BLaER1 (cell line): Measurements from ENCODE around the gene NCKAP5L.

Experiments used
- H3K27ac ChIP-seq: shearing (Covaris generic); formaldehyde crosslinking; 2 replicates; pipeline ENCODE4 v1.8.1; 2022
- H3K27me3 ChIP-seq: shearing (Covaris generic); formaldehyde crosslinking; 2 replicates; pipeline ENCODE4 v1.8.1; 2022
- H3K36me3 ChIP-seq: shearing (Covaris generic); formaldehyde crosslinking; 2 replicates; pipeline ENCODE4 v1.8.1; 2022
- H3K4me1 ChIP-seq: shearing (Covaris generic); formaldehyde crosslinking; 2 replicates; pipeline ENCODE4 v1.8.1; 2022
- H3K4me2 ChIP-seq: shearing (Covaris generic); formaldehyde crosslinking; 2 replicates; pipeline ENCODE4 v1.8.1; 2022
- H3K4me3 ChIP-seq: shearing (Covaris generic); formaldehyde crosslinking; 2 replicates; pipeline ENCODE4 v1.8.1; 2022
- H3K9ac ChIP-seq: shearing (Covaris generic); formaldehyde crosslinking; 2 replicates; pipeline ENCODE4 v1.8.1; 2022
- H3K9me3 ChIP-seq: shearing (Covaris generic); formaldehyde crosslinking; 2 replicates; pipeline ENCODE4 v1.8.1; 2022
- H4K20me1 ChIP-seq: shearing (Covaris generic); formaldehyde crosslinking; 2 replicates; pipeline ENCODE4 v1.8.1; 2022
- Cebpa-rat ChIP-seq: shearing (Covaris generic); IDR thresholded peaks from 2 replicates; pipeline ENCODE4 v1.8.1; 2022

The NCKAP5L gene

GRCh38 chr12:49803693-49804450, 24.3 kb downstream of the NCKAP5L start:
- H3K9ac ChIP-seq: no peak overlapping the region
- no peak overlapping the region for H3K4me3 ChIP-seq
- H3K9me3 ChIP-seq: no peaks in the 10 kb centered on the region
- TF ChIP-seq Cebpa-rat: no peak
- peaks cover 73% of the 10 kb centered on the region for H3K36me3 ChIP-seq
- H4K20me1 ChIP-seq: peaks cover 28% of the 10 kb centered on the region; the same call in 1 of the 2 replicates
- H3K4me2 ChIP-seq: no peak overlapping the region
- H3K27me3 ChIP-seq: no peaks in the 10 kb centered on the region
- peaks cover 51% of the 10 kb centered on the region for H3K4me1 ChIP-seq
- no peak overlapping the region; the same call in 1 of the 2 replicates for H3K27ac ChIP-seq

GRCh38 chr12:49801141-49802063, 26.8 kb downstream of the NCKAP5L start:
- Histone ChIP-seq H3K27me3 (no peaks in the 10 kb centered on the region), H3K27ac (no peak overlapping the region), H3K4me3 (no peak overlapping the region), H4K20me1 (peaks cover 7% of the 10 kb centered on the region; the same call in 1 of the 2 replicates), H3K9me3 (no peaks in the 10 kb centered on the region), H3K4me1 (peaks cover 31% of the 10 kb centered on the region), H3K9ac (peak overlapping the region; percentile 19; the same call in 1 of the 2 replicates), H3K36me3 (peaks cover 97% of the 10 kb centered on the region), H3K4me2 (no peak overlapping the region)
- TF ChIP-seq Cebpa-rat: no peak

- Histone ChIP-seq H3K27ac (no peak overlapping the region), H3K9me3 (no peaks in the 10 kb centered on the region), H4K20me1 (no peaks in the 10 kb centered on the region), H3K9ac (peak overlapping the region; percentile 19; the same call in 1 of the 2 replicates), H3K27me3 (no peaks in the 10 kb centered on the region), H3K4me3 (no peak overlapping the region), H3K4me1 (peaks cover 31% of the 10 kb centered on the region), H3K36me3 (peaks cover 97% of the 10 kb centered on the region), H3K4me2 (no peak overlapping the region)
- TF ChIP-seq Cebpa-rat: no peak
Observed at GRCh38 chr12:49800421-49801140, 27.6 kb downstream of the NCKAP5L start.

DNA sequence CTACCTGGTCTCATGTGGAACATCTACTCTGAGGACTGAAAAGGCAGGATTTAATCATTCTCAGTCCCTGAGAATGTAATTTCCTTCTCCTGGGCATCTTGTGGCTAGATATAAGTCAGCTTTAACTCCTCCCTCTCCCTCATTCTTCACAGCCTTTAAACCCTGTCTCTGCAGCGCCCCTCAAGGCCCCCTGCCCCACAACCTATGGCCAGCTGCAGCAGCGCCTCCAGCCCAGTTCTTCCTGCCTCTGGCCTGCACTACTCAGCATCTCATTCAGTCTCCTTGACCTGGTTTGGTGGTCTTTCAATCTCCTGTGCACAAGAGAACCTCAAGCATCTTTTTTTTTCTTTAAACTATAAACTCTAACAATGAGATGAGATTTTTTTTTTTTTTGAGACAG, 29.3 kb downstream of the NCKAP5L start:
- Histone ChIP-seq H3K9ac (no peak overlapping the region; the same call in 1 of the 2 replicates), H3K27me3 (no peaks in the 10 kb centered on the region), H4K20me1 (no peaks in the 10 kb centered on the region), H3K36me3 (peaks cover 97% of the 10 kb centered on the region), H3K4me1 (peaks cover 31% of the 10 kb centered on the region), H3K4me3 (no peak overlapping the region), H3K4me2 (no peak overlapping the region), H3K9me3 (no peaks in the 10 kb centered on the region), H3K27ac (no peak overlapping the region)
- TF ChIP-seq Cebpa-rat: no peak

DNA sequence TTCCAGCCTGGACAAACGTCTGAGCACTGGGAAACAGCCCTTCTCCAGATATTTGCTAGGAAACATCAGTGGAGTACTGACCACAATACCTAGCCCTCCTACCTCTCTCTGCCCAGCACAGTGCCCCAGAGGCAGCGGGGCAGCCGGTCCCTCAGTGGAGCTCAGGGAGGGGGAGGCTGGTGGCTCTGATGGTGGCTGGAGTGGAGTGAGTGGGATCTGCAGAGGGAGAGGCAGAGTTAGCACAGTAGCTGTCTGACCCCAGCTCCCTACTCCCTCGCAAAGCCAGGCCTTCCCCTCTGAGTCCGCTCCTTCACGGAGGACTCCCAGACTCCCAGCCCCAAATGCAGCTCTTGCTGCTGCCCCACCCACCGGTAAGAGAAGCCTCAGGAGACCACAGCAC, 30.0 kb downstream of the NCKAP5L start:
- Histone ChIP-seq H3K27me3 (no peaks in the 10 kb centered on the region), H4K20me1 (no peaks in the 10 kb centered on the region), H3K4me2 (no peak overlapping the region), H3K9ac (peak overlapping the region; percentile 21; the same call in 1 of the 2 replicates), H3K4me1 (peaks cover 25% of the 10 kb centered on the region), H3K9me3 (no peaks in the 10 kb centered on the region), H3K27ac (no peak overlapping the region), H3K36me3 (peaks cover 95% of the 10 kb centered on the region), H3K4me3 (no peak overlapping the region)
- no peak for TF ChIP-seq Cebpa-rat

GRCh38 chr12:49797449-49797776, 30.8 kb downstream of the NCKAP5L start:
- peaks cover 89% of the 10 kb centered on the region for H3K36me3 ChIP-seq
- no peak overlapping the region for H3K27ac ChIP-seq
- no peak for TF ChIP-seq Cebpa-rat
- H3K9me3 ChIP-seq: no peaks in the 10 kb centered on the region
- no peak overlapping the region for H3K9ac ChIP-seq
- H3K27me3 ChIP-seq: no peaks in the 10 kb centered on the region
- no peak overlapping the region for H3K4me2 ChIP-seq
- H3K4me3 ChIP-seq: no peak overlapping the region
- no peaks in the 10 kb centered on the region for H4K20me1 ChIP-seq
- H3K4me1 ChIP-seq: peaks cover 18% of the 10 kb centered on the region

- Histone ChIP-seq H3K9ac (no peak overlapping the region), H3K36me3 (peaks cover 89% of the 10 kb centered on the region), H3K4me1 (peaks cover 18% of the 10 kb centered on the region), H3K9me3 (no peaks in the 10 kb centered on the region), H3K4me2 (no peak overlapping the region), H4K20me1 (no peaks in the 10 kb centered on the region), H3K27me3 (no peaks in the 10 kb centered on the region), H3K27ac (no peak overlapping the region), H3K4me3 (no peak overlapping the region)
- no peak for TF ChIP-seq Cebpa-rat
Observed at GRCh38 chr12:49796606-49797448, 31.4 kb downstream of the NCKAP5L start.

DNA sequence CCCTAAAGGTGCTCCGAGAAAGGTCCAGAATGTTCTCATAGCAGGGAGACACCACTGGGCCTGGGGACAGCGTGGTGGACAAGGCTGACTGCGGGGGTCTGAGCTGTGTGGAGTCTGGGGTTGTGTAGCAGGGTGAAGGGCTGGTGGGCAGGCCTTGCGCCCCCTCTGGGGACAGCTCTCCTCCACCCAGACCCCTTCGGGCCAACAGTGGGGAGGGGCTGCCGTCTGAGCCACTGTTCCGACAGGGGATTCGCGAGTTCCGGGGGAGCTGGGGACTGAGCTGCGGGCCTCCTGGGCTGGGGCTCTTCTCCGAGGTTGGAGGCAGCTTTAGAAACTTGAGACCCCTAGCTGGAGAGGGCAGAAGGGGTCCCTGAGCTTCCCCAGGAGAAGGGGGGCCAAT, 32.1 kb downstream of the NCKAP5L start:
- Histone ChIP-seq H3K36me3 (peaks cover 88% of the 10 kb centered on the region), H3K27me3 (no peaks in the 10 kb centered on the region), H3K27ac (no peak overlapping the region), H3K9me3 (no peaks in the 10 kb centered on the region), H3K4me2 (no peak overlapping the region), H3K4me3 (no peak overlapping the region), H3K9ac (no peak overlapping the region), H3K4me1 (peaks cover 14% of the 10 kb centered on the region), H4K20me1 (no peaks in the 10 kb centered on the region)
- TF ChIP-seq Cebpa-rat: no peak

GRCh38 chr12:49795654-49796105, 32.5 kb downstream of the NCKAP5L start:
- Histone ChIP-seq H3K4me1 (peaks cover 9% of the 10 kb centered on the region), H3K4me2 (no peak overlapping the region), H3K36me3 (peaks cover 84% of the 10 kb centered on the region), H3K27me3 (no peaks in the 10 kb centered on the region), H3K9me3 (no peaks in the 10 kb centered on the region), H3K4me3 (no peak overlapping the region), H3K27ac (no peak overlapping the region), H4K20me1 (no peaks in the 10 kb centered on the region), H3K9ac (no peak overlapping the region)
- no peak for TF ChIP-seq Cebpa-rat
